HCT116 (cell line): ENCODE results near the gene RASGRF2.

Experiments used
- CTCF ChIP-seq, 3 experiments: fragments of 200-600 bp in 1 of 3; sonication (generic) in 1 of 3; IDR thresholded peaks in 2 of 3; conservative IDR thresholded peaks in 1 of 3; 2 replicates each; pipeline ENCODE4 v1.5.1; 2012 to 2017; ENCODE audit warnings: low read depth in 2 of 3, low read length in 2 of 3, antibody characterized with exemption in 1 of 3, borderline replicate concordance in 1 of 3, control low read depth in 1 of 3, mild to moderate bottlenecking in 1 of 3, mixed read lengths in 1 of 3, mixed run types in 1 of 3, moderate library complexity in 1 of 3; ENCODE audit not compliant: insufficient read depth in 1 of 3
- TF ChIP-seq, protein P1 (sequence below): IDR thresholded peaks from 2 replicates; pipeline ENCODE4 v1.6.1; 2012

DNA sequence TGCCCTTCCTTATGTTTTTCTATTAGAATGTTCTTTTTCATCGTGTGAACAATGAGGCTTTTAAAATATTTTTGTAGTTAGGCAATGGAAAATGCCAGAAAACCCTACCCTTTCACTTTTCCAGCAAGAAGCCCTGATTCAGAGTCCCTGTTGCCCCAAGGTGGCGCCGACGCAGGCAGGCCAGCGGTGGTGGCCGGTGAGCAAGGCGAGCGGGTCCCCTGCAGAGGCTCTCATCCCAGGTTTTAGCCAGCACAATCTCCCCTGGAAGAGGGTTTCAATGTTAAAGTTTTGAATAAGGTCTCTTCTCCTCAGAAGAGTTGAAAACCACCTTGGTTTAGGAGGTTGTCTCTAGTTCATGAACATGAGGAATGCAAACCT lies 232.2 kb downstream of the RASGRF2 start:
- TF ChIP-seq, protein P1, sequence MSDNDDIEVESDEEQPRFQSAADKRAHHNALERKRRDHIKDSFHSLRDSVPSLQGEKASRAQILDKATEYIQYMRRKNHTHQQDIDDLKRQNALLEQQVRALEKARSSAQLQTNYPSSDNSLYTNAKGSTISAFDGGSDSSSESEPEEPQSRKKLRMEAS = no peak
- TF ChIP-seq CTCF (IDR thresholded peaks at IDR 0.05 in 2 of 3, conservative IDR thresholded peaks at IDR 0.05 in 1 of 3; ENCODE audit: borderline replicate concordance in 1 of 3, insufficient read depth in 1 of 3, low read depth in 2 of 3, low read length in 2 of 3) = peak in 2 of 3 experiments; percentile 35 to 44; a peak in 2 of 6 replicates
